ENCODE measurements around the gene TRIP4. TPM values are rescaled to one million over a fixed set of nuclear protein-coding genes. Genes with fewer than 3 reads are reported as not detected.

TRIP4 gene
- total and polyA plus RNA-seq, 2 donors (not counting 1 experiment from before 2014, with no cell fraction given) = 13.9 to 30.2 TPM

- H3K4me3 ChIP-seq (replicated peaks in 1 of 4; ENCODE audit: control extremely low read depth in 1 of 4, insufficient read depth in 1 of 4, low read depth in 3 of 4, low read length in 4 of 4) = no peak overlapping the region
- H4K20me1 ChIP-seq (ENCODE audit: control insufficient read depth, extremely low read depth, insufficient read depth, low read length) = no peaks in the 10 kb centered on the region
- no peak overlapping the region for H3K27ac ChIP-seq (ENCODE audit: insufficient read depth, low read length)
- peaks cover 10% of the 10 kb centered on the region for H3K4me1 ChIP-seq (ENCODE audit: control insufficient read depth, extremely low read depth, insufficient read depth, low read length)
- H3K4me2 ChIP-seq (ENCODE audit: extremely low read depth, insufficient read depth, low read length) = no peak overlapping the region
- H3K9me3 ChIP-seq (ENCODE audit: control insufficient read depth, insufficient read depth, low read depth, low read length) = no peaks in the 10 kb centered on the region
- no peak overlapping the region for H3K9ac ChIP-seq (ENCODE audit: insufficient read depth, low read length)
- H2AFZ ChIP-seq (ENCODE audit: low read length) = no peak overlapping the region
- TF ChIP-seq EZH2 (IDR thresholded peaks at IDR 0.05; ENCODE audit: low read length, missing control alignments) (no peak), CTCF (conservative IDR thresholded peaks at IDR 0.05 in 1 of 2, IDR thresholded peaks at IDR 0.05 in 1 of 2; ENCODE audit: low read depth in 1 of 2, low read length in 2 of 2) (no peak)
- H3K36me3 ChIP-seq (ENCODE audit: control insufficient read depth, insufficient read depth, low read length) = no peaks in the 10 kb centered on the region
- H3K79me2 ChIP-seq (ENCODE audit: control insufficient read depth, insufficient read depth, low read length) = peaks cover 57% of the 10 kb centered on the region
- H3K27me3 ChIP-seq (ENCODE audit: control insufficient read depth, insufficient read depth, low read length) = no peaks in the 10 kb centered on the region
- DNase-seq (ENCODE audit: low read depth in 2 of 2) = peak in 1 of 2 donors; percentile 61
These were observed 39.2 kb upstream of the TRIP4 start for GRCh38 chr15:64348455-64348854.

GRCh38 chr15:64349375-64349774, 38.3 kb upstream of the TRIP4 start:
- no peak overlapping the region for H3K27ac ChIP-seq (ENCODE audit: insufficient read depth, low read length)
- H3K36me3 ChIP-seq (ENCODE audit: control insufficient read depth, insufficient read depth, low read length) = no peaks in the 10 kb centered on the region
- no peak overlapping the region for H3K4me2 ChIP-seq (ENCODE audit: extremely low read depth, insufficient read depth, low read length)
- H3K4me1 ChIP-seq (ENCODE audit: control insufficient read depth, extremely low read depth, insufficient read depth, low read length) = peaks cover 8% of the 10 kb centered on the region
- no peak overlapping the region for H2AFZ ChIP-seq (ENCODE audit: low read length)
- DNase-seq (ENCODE audit: low read depth in 2 of 2) = peak in 1 of 2 donors; percentile 29
- TF ChIP-seq CTCF (conservative IDR thresholded peaks at IDR 0.05 in 1 of 2, IDR thresholded peaks at IDR 0.05 in 1 of 2; ENCODE audit: low read depth in 1 of 2, low read length in 2 of 2) = no peak
- H3K79me2 ChIP-seq (ENCODE audit: control insufficient read depth, insufficient read depth, low read length) = peaks cover 61% of the 10 kb centered on the region
- H3K27me3 ChIP-seq (ENCODE audit: control insufficient read depth, insufficient read depth, low read length) = no peaks in the 10 kb centered on the region
- H3K4me3 ChIP-seq (replicated peaks in 1 of 4; ENCODE audit: control extremely low read depth in 1 of 4, insufficient read depth in 1 of 4, low read depth in 3 of 4, low read length in 4 of 4) = no peak overlapping the region
- no peaks in the 10 kb centered on the region for H4K20me1 ChIP-seq (ENCODE audit: control insufficient read depth, extremely low read depth, insufficient read depth, low read length)
- no peak overlapping the region for H3K9ac ChIP-seq (ENCODE audit: insufficient read depth, low read length)
- H3K9me3 ChIP-seq (ENCODE audit: control insufficient read depth, insufficient read depth, low read depth, low read length) = no peaks in the 10 kb centered on the region

- Histone ChIP-seq H3K79me2 (ENCODE audit: control insufficient read depth, insufficient read depth, low read length) (peaks cover 67% of the 10 kb centered on the region), H3K4me1 (ENCODE audit: control insufficient read depth, extremely low read depth, insufficient read depth, low read length) (no peaks in the 10 kb centered on the region), H3K36me3 (ENCODE audit: control insufficient read depth, insufficient read depth, low read length) (no peaks in the 10 kb centered on the region), H3K27me3 (ENCODE audit: control insufficient read depth, insufficient read depth, low read length) (no peaks in the 10 kb centered on the region), H3K4me3 (replicated peaks in 1 of 4; ENCODE audit: control extremely low read depth in 1 of 4, insufficient read depth in 1 of 4, low read depth in 3 of 4, low read length in 4 of 4) (no peak overlapping the region), H2AFZ (ENCODE audit: low read length) (no peak overlapping the region), H4K20me1 (ENCODE audit: control insufficient read depth, extremely low read depth, insufficient read depth, low read length) (no peaks in the 10 kb centered on the region), H3K9ac (ENCODE audit: insufficient read depth, low read length) (no peak overlapping the region), H3K9me3 (ENCODE audit: control insufficient read depth, insufficient read depth, low read depth, low read length) (no peaks in the 10 kb centered on the region), H3K4me2 (ENCODE audit: extremely low read depth, insufficient read depth, low read length) (no peak overlapping the region), H3K27ac (ENCODE audit: insufficient read depth, low read length) (no peak overlapping the region)
- TF ChIP-seq EZH2 (IDR thresholded peaks at IDR 0.05; ENCODE audit: low read length, missing control alignments) = no peak
- peak; percentile 26 to 29 for DNase-seq (ENCODE audit: low read depth in 2 of 2)
These were observed 36.4 kb upstream of the TRIP4 start for GRCh38 chr15:64351265-64351664.

Data from fibroblast of lung (primary cell).